GM12878 (cell line): ENCODE results near the gene GLI2. TPM values are rescaled to one million over a fixed set of nuclear protein-coding genes. Genes with fewer than 3 reads are reported as not detected.

ENCODE experiments used
- ATAC-seq: fragments of 200-7000 bp; cut with Tn5 transposase; 3 replicates; pipeline ENCODE4 v1.9.1; 2020; ENCODE audit warnings: mild to moderate bottlenecking, moderate library complexity
- BruUV-seq: library from RNA; stranded (reverse); fragments of 400-500 nt; replicated peaks from 2 replicates; lab custom pipeline; 2021; lab: Mats Ljungman, UMichigan
- CTCF ChIA-PET: fragments of 300-600 bp; sonication (Branson Sonifier 250); formaldehyde crosslinking; extraction: SDS; loops from one replicate; lab custom pipeline; 2021; ENCODE audit warnings: inconsistent platforms; lab: Yijun Ruan, JAX
- POLR2A ChIA-PET: fragments of 350-600 bp; formaldehyde crosslinking; extraction: SDS; loops from one replicate; lab custom pipeline; 2021; ENCODE audit warnings: inconsistent platforms; lab: Charles Lee
- RAD21 ChIA-PET: fragments of 300-600 bp; sonication (Branson Sonifier 250); formaldehyde crosslinking; loops from one replicate; lab custom pipeline; 2023; ENCODE audit warnings: antibody characterized with exemption; ENCODE audit not compliant: unreplicated experiment; lab: Charles Lee
- SMC1A ChIA-PET: fragments of 300-600 bp; sonication (Branson Sonifier 250); formaldehyde crosslinking; loops from one replicate; lab custom pipeline; 2023; ENCODE audit not compliant: unreplicated experiment, uncharacterized antibody; lab: Charles Lee
- DNase-seq: peaks from one replicate; pipeline ENCODE4 v3.0.0-alpha.2; 2011; ENCODE audit warnings: low read depth, low spot score
- FAIRE-seq: peaks from 3 replicates; lab custom pipeline; 2011; peaks lifted over from hg19 to GRCh38; lab: Jason Lieb, UNC
- H2AFZ ChIP-seq: 2 replicates; pipeline ENCODE4 v1.6.0; 2011; ENCODE audit warnings: low read depth, low read length, control low read depth; ENCODE audit not compliant: control insufficient read depth
- H3K27ac ChIP-seq: 2 replicates; pipeline ENCODE4 v1.5.1; 2011; ENCODE audit warnings: control low read depth; ENCODE audit not compliant: control insufficient read depth, insufficient read depth
- H3K27me3 ChIP-seq, 2 experiments: replicated peaks in 1 of 2; 2 replicates each; pipeline versions ENCODE4 v1.6.0 to v1.6.1; 2011; ENCODE audit warnings: low read length in 1 of 2; ENCODE audit not compliant: control insufficient read depth in 2 of 2, insufficient read depth in 2 of 2
- H3K36me3 ChIP-seq, 2 experiments: 2 replicates each; pipeline ENCODE4 v1.5.1; 2011; ENCODE audit warnings: low read length in 1 of 2; ENCODE audit not compliant: control insufficient read depth in 2 of 2, insufficient read depth in 2 of 2
- H3K4me1 ChIP-seq: 2 replicates; pipeline ENCODE4 v1.6.1; 2011; ENCODE audit warnings: mild to moderate bottlenecking, low read length, moderate library complexity, mixed read lengths; ENCODE audit not compliant: control insufficient read depth, insufficient read depth
- H3K4me2 ChIP-seq: 2 replicates; pipeline ENCODE4 v1.6.0; 2011; ENCODE audit warnings: control low read depth; ENCODE audit not compliant: control insufficient read depth, insufficient read depth
- H3K4me3 ChIP-seq: fragments of 200-600 bp; sonication (generic); 2 replicates; pipeline ENCODE4 v1.5.1; 2016
- H3K79me2 ChIP-seq: 2 replicates; pipeline ENCODE4 v1.6.0; 2011; ENCODE audit warnings: low read length; ENCODE audit not compliant: control insufficient read depth, insufficient read depth
- H3K9ac ChIP-seq: 2 replicates; pipeline ENCODE4 v1.8.0; 2011; ENCODE audit warnings: low read length, control low read depth, mixed read lengths; ENCODE audit not compliant: control insufficient read depth, insufficient read depth
- H3K9me3 ChIP-seq: replicated peaks from 3 replicates; pipeline ENCODE4 v1.5.1; 2011; ENCODE audit warnings: mild to moderate bottlenecking, low read length; ENCODE audit not compliant: control insufficient read depth, insufficient read depth
- H4K20me1 ChIP-seq: 2 replicates; pipeline ENCODE4 v1.6.0; 2011; ENCODE audit not compliant: control insufficient read depth, insufficient read depth
- CBX5 ChIP-seq: sonication (generic); IDR thresholded peaks from 2 replicates; pipeline ENCODE4 v1.6.1; 2016; ENCODE audit warnings: low read depth, moderate library complexity, mild to moderate bottlenecking, inconsistent platforms
- CREB1 ChIP-seq: IDR thresholded peaks from 2 replicates; pipeline ENCODE4 v1.6.1; 2012; ENCODE audit warnings: low read depth, mild to moderate bottlenecking, inconsistent platforms
- JUND ChIP-seq: IDR thresholded peaks from 2 replicates; pipeline ENCODE4 v1.6.1; 2012; ENCODE audit warnings: low read depth, mild to moderate bottlenecking, low read length, improper control_type of control experiment, moderate library complexity
- KDM1A ChIP-seq: fragments of 200-600 bp; sonication (generic); IDR thresholded peaks from 2 replicates; pipeline ENCODE4 v1.6.1; 2016; ENCODE audit warnings: borderline replicate concordance
- MYB ChIP-seq: fragments of 150-350 bp; IDR thresholded peaks from 2 replicates; pipeline ENCODE4 v1.6.1; 2014; ENCODE audit warnings: mild to moderate bottlenecking, low read depth, low read length, borderline replicate concordance
- NR2C2 ChIP-seq: IDR thresholded peaks from 2 replicates; pipeline ENCODE4 v1.6.1; 2011; ENCODE audit warnings: borderline replicate concordance, low read depth; ENCODE audit not compliant: control insufficient read depth, insufficient read length
- PRDM15 ChIP-seq: fragments of 450-650 bp; formaldehyde crosslinking; IDR thresholded peaks from 2 replicates; pipeline ENCODE4 v1.4.0; 2020; ENCODE audit warnings: mild to moderate bottlenecking, moderate library complexity
- RCOR1 ChIP-seq: conservative IDR thresholded peaks from 2 replicates; pipeline ENCODE4 v1.6.1; 2012; ENCODE audit warnings: low read depth, low read length, improper control_type of control experiment
- TCF12 ChIP-seq: IDR thresholded peaks from 2 replicates; pipeline ENCODE4 v1.6.1; 2011; ENCODE audit warnings: low read depth, mild to moderate bottlenecking, low read length
- WGBS: methylation state at CpG from one replicate; pipeline ENCODE4 v1.1.6; 2016; ENCODE audit warnings: low lambda C conversion rate; ENCODE audit not compliant: insufficient replicate concordance, insufficient coverage; ENCODE audit errors: missing lambda C conversion rate; 5-methylcytosine and 5-hydroxymethylcytosine counted together
- in situ Hi-C: fragments of 300-500 bp; cut with MboI; formaldehyde crosslinking; loops from 9 replicates; pipeline ENCODE4 v1.14.3; 2018; ENCODE audit warnings: mixed read lengths
- intact Hi-C: fragments of 100-400 bp; cut with micrococcal nuclease; formaldehyde crosslinking; loops from one replicate; pipeline ENCODE4 v1.14.2; 2022; ENCODE audit not compliant: unreplicated experiment
- polyA plus RNA-seq, 11 experiments: library from polyadenylated mRNA; depleted of rRNA in 4 of 11; unstranded in 6 of 11; stranded (reverse) in 5 of 11; fragments of >200 nt; fragmentation: Nextera tagmentation in 4 of 11; fragmentation: Illumina TruSeq in 1 of 11; extraction: Ambion mirVana in 4 of 11; extraction: Trizol in 1 of 11; gene quantifications; 1 replicate in 1 of 11; 2 replicates in 10 of 11; pipeline versions ENCODE4 v1.2.1 to v1.2.3, GENCODE V29; 2011 to 2016; ENCODE audit warnings: inconsistent platforms in 2 of 11, missing spikeins in 2 of 11, low read depth in 1 of 11
- total RNA-seq, 4 experiments: library from RNA; depleted of rRNA in 3 of 4; stranded (reverse); fragments of >200 nt in 3 of 4; fragmentation: Illumina TruSeq in 1 of 4; extraction: Trizol in 1 of 4; gene quantifications; 2 replicates each; pipeline versions ENCODE4 v1.2.1 to v1.2.3, GENCODE V29; 2013 to 2021

Gene GLI2
- total and polyA plus RNA-seq, 10 of the 15 experiments (the other 5 are each of a cell fraction or from before 2014, with no cell fraction given) = 0.01 TPM; not detected in 9

GRCh38 chr2:120720231-120720630 is 15.4 kb upstream of the GLI2 start:
- H3K4me3 ChIP-seq = no peak overlapping the region
- H4K20me1 ChIP-seq = no peaks in the 10 kb centered on the region
- DNase-seq = no peak
- no TSS peak for BruUV-seq
- H3K36me3 ChIP-seq = no peaks in the 10 kb centered on the region
- WGBS = 2% methylated on average over 7 of the region's 7 CpGs
- H3K4me2 ChIP-seq = no peak overlapping the region
- ChIA-PET POLR2A (no interaction called here), SMC1A (no interaction called here), RAD21 (no interaction called here), CTCF (no interaction called here)
- no peak overlapping the region for H2AFZ ChIP-seq
- H3K4me1 ChIP-seq = no peaks in the 10 kb centered on the region
- ATAC-seq = no peak
- H3K9me3 ChIP-seq = no peaks in the 10 kb centered on the region
- no peak overlapping the region for H3K9ac ChIP-seq
- H3K79me2 ChIP-seq = no peaks in the 10 kb centered on the region
- intact Hi-C loops = no loop called here
- H3K27me3 ChIP-seq = no peaks in the 10 kb centered on the region; a peak in 2 of 4 replicates
- no peak overlapping the region for H3K27ac ChIP-seq
- FAIRE-seq = no peak
- in situ Hi-C loops = no loop called here
- no peak for TF ChIP-seq RCOR1
- no peak for TF ChIP-seq CREB1
- no peak for TF ChIP-seq MYB
- no peak for TF ChIP-seq TCF12
- TF ChIP-seq NR2C2 = no peak
- TF ChIP-seq JUND = no peak
- TF ChIP-seq KDM1A = no peak
- TF ChIP-seq CBX5 = no peak
- no peak for TF ChIP-seq PRDM15
- TF ChIP-seq, all 136 proteins: peak for 0
